GM19372 (cell line): Measurements from ENCODE around the gene ZNF576.
"Not testable (repeated sequence)": the region's sequence is repeated elsewhere in the genome, so short reads cannot be mapped to it uniquely, and the experiment has no call there.

Source experiments
- ATAC-seq: cut with Tn5 transposase; IDR thresholded peaks from one replicate; pipeline ENCODE4 v1.9.1; 2021; ENCODE audit warnings: mild to moderate bottlenecking, low read depth, moderate library complexity; ENCODE audit not compliant: unreplicated experiment

The ZNF576 gene

GRCh38 chr19:43623889-43624670, 27.7 kb downstream of the ZNF576 start:
- no peak for ATAC-seq

GRCh38 chr19:43624933-43625332, 28.5 kb downstream of the ZNF576 start:
- ATAC-seq: no peak

GRCh38 chr19:43625918-43626579, 29.7 kb downstream of the ZNF576 start:
- ATAC-seq: no peak

GRCh38 chr19:43626838-43627237, 30.4 kb downstream of the ZNF576 start:
- no peak for ATAC-seq

GRCh38 chr19:43628646-43629326, 32.4 kb downstream of the ZNF576 start:
- no peak for ATAC-seq

- no peak for ATAC-seq
Observed at GRCh38 chr19:43631491-43631890, 35.1 kb downstream of the ZNF576 start.

- ATAC-seq: no peak
Observed at GRCh38 chr19:43633520-43633919, 37.1 kb downstream of the ZNF576 start.

GRCh38 chr19:43634068-43634467, 37.7 kb downstream of the ZNF576 start:
- no peak for ATAC-seq

GRCh38 chr19:43634506-43634871, 38.1 kb downstream of the ZNF576 start:
- no peak for ATAC-seq

- no peak for ATAC-seq
Observed at GRCh38 chr19:43634872-43635560, 38.6 kb downstream of the ZNF576 start.

- ATAC-seq: not testable (repeated sequence)
Observed at GRCh38 chr19:43635561-43635940, 39.2 kb downstream of the ZNF576 start.

- no peak for ATAC-seq
Observed at GRCh38 chr19:43636121-43636683, 39.8 kb downstream of the ZNF576 start.

GRCh38 chr19:43638214-43638994, 42.0 kb downstream of the ZNF576 start:
- ATAC-seq: no peak

GRCh38 chr19:43638995-43639518, 42.7 kb downstream of the ZNF576 start:
- ATAC-seq: no peak

- no peak for ATAC-seq
Observed at GRCh38 chr19:43639519-43640423, 43.4 kb downstream of the ZNF576 start, which contains the start of gene CADM4. Gene CADM4 (minus strand): TSS chr19:43639850. CDS start chr19:43639790, 60 bp downstream.

GRCh38 chr19:43640424-43640757, 44.0 kb downstream of the ZNF576 start:
- no peak for ATAC-seq

- ATAC-seq: no peak
Observed at GRCh38 chr19:43641333-43641732, 44.9 kb downstream of the ZNF576 start.

- no peak for ATAC-seq
Observed at GRCh38 chr19:43642531-43642930, 46.1 kb downstream of the ZNF576 start.

- ATAC-seq: no peak
Observed at GRCh38 chr19:43643326-43643725, 46.9 kb downstream of the ZNF576 start.
